Activated T-helper 1 cell treated with anti-CD3 and anti-CD28 coated beads, Interleukin-12 subunit alpha, Interleukin-12 subunit beta, Interleukin-2, Interleukin-4 antibody, amounts not matched to agents 30 ng/mL and 10 ng/mL and 1 ng/mL, durations not matched to agents 14 hours and 24 hours and 36 hours (primary cell): ENCODE results near the gene PDIA6. TPM values are rescaled to one million over a fixed set of nuclear protein-coding genes. Genes with fewer than 3 reads are reported as not detected.
"Not testable (repeated sequence)": the region's sequence is repeated elsewhere in the genome, so short reads cannot be mapped to it uniquely, and the experiment has no call there.

ENCODE experiments used
- DNase-seq: peaks from one replicate; pipeline ENCODE4 v3.0.0; 2021; ENCODE audit warnings: low spot score
- H3K27ac Mint-ChIP-seq: one replicate; pipeline ENCODE4 v1.8.0; 2021; ENCODE audit warnings: mild to moderate bottlenecking, mixed read lengths
- H3K27me3 Mint-ChIP-seq: one replicate; pipeline ENCODE4 v1.8.0; 2022; ENCODE audit warnings: mild to moderate bottlenecking, moderate library complexity, mixed read lengths; ENCODE audit not compliant: insufficient read depth
- H3K36me3 Mint-ChIP-seq: one replicate; pipeline ENCODE4 v1.8.0; 2021; ENCODE audit warnings: low read depth, mixed read lengths
- H3K4me1 Mint-ChIP-seq: one replicate; pipeline ENCODE4 v1.8.0; 2021; ENCODE audit warnings: low read depth, mixed read lengths
- H3K4me3 Mint-ChIP-seq: one replicate; pipeline ENCODE4 v1.8.0; 2021; ENCODE audit warnings: mild to moderate bottlenecking, moderate library complexity, mixed read lengths
- H3K9me3 Mint-ChIP-seq: one replicate; pipeline ENCODE4 v1.8.0; 2021; ENCODE audit warnings: mixed read lengths
- intact Hi-C: fragments of 100-400 bp; cut with micrococcal nuclease; formaldehyde crosslinking; loops from one replicate; pipeline ENCODE4 v1.15.1; 2024
- total RNA-seq: library from RNA; stranded (reverse); gene quantifications from 2 replicates; pipeline ENCODE4 v1.2.3, GENCODE V29; 2022

Gene PDIA6
- total RNA-seq, 1 donor from 2014 or later, result 173 TPM

- intact Hi-C loops, result loop anchor here (5.0 to 10.0 kb wide), 3 partner anchors 77 to 637 kb away; partner anchors contain the start of genes E2F6 and ROCK2
- Mint-ChIP-seq H3K36me3 (no peaks in the 10 kb centered on the region), H3K9me3 (no peaks in the 10 kb centered on the region), H3K27me3 (peaks cover 17% of the 10 kb centered on the region), H3K27ac (no peak overlapping the region), H3K4me3 (no peak overlapping the region), H3K4me1 (peaks cover 6% of the 10 kb centered on the region)
- DNase-seq, result no peak
These were observed 17.6 kb upstream of the PDIA6 start for GRCh38 chr2:10830203-10830602.

DNA sequence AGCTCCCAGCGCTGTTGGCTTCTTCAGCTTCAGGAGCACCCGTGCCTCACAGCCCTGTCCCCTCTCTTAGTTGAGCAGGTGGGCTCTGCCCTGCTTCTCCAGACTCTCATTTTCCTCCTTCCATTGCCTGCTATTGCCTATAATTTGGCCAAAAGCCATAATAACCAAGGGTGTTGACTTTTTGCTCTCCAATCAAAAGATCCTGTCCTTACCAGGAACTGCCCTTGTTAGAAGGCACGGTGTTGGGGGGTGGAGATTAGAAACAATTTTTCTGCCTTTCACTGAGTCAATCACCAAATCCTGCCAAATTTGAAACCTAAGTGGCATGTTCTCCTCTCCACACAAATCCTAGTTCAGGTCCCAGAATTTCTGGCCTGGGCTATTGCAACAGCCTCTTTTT, 16.7 kb upstream of the PDIA6 start:
- intact Hi-C loops, result no loop called here
- no peak for DNase-seq
- no peak overlapping the region for H3K27ac Mint-ChIP-seq
- H3K27me3 Mint-ChIP-seq, result peaks cover 17% of the 10 kb centered on the region
- peaks cover 6% of the 10 kb centered on the region for H3K4me1 Mint-ChIP-seq
- H3K4me3 Mint-ChIP-seq, result no peak overlapping the region
- no peaks in the 10 kb centered on the region for H3K9me3 Mint-ChIP-seq
- H3K36me3 Mint-ChIP-seq, result no peaks in the 10 kb centered on the region

DNA sequence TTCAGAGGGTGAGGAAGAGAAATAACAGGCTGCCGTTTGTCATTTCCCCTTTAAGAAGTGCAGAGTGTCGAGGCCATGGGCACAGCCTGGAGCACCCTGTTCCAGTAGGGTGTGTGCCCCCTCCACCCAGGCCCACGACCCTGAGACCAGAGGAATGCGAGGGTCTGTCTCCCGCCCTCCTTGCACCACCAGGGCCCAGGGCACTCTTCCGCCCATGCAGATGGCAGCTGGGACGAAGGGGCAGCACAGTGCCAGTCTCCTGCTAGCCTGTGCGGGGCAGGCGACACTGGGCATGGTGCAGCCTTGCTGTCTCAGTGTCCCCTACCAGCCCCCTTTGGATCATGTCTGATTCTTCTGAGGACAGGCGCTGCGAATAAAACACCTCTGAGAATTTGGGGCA, 15.8 kb upstream of the PDIA6 start:
- no peaks in the 10 kb centered on the region for H3K9me3 Mint-ChIP-seq
- peaks cover 6% of the 10 kb centered on the region for H3K4me1 Mint-ChIP-seq
- H3K36me3 Mint-ChIP-seq, result no peaks in the 10 kb centered on the region
- no peak overlapping the region for H3K4me3 Mint-ChIP-seq
- intact Hi-C loops, result no loop called here
- peaks cover 14% of the 10 kb centered on the region for H3K27me3 Mint-ChIP-seq
- no peak for DNase-seq
- H3K27ac Mint-ChIP-seq, result no peak overlapping the region

GRCh38 chr2:10826625-10827024, 14.0 kb upstream of the PDIA6 start:
- peaks cover 11% of the 10 kb centered on the region for H3K27me3 Mint-ChIP-seq
- H3K9me3 Mint-ChIP-seq, result no peaks in the 10 kb centered on the region
- H3K4me1 Mint-ChIP-seq, result no peaks in the 10 kb centered on the region
- intact Hi-C loops, result no loop called here
- H3K27ac Mint-ChIP-seq, result no peak overlapping the region
- H3K4me3 Mint-ChIP-seq, result no peak overlapping the region
- DNase-seq, result no peak
- H3K36me3 Mint-ChIP-seq, result no peaks in the 10 kb centered on the region

DNA sequence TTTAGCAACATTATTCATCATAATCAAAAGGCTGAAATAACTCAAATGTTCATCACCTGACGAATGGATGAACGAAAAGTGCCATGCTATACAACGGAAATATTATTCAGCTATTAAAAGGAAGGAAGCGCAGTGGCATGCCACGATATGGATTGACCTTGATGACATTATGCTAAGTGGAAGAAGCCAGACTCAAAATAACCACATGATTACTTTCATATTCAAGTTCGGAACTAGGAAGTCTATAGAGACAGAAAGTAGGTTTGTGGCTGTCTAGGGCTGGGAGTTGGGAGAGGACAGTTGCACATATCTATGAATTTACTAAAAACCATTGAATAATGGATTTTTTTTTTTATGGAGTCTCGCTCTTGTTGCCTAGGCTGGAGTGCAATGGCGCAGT, 13.4 kb upstream of the PDIA6 start:
- Mint-ChIP-seq H3K27ac (no peak overlapping the region), H3K36me3 (no peaks in the 10 kb centered on the region), H3K4me1 (no peaks in the 10 kb centered on the region), H3K4me3 (no peak overlapping the region), H3K27me3 (peaks cover 11% of the 10 kb centered on the region), H3K9me3 (no peaks in the 10 kb centered on the region)
- intact Hi-C loops, result no loop called here
- DNase-seq, result no peak

DNA sequence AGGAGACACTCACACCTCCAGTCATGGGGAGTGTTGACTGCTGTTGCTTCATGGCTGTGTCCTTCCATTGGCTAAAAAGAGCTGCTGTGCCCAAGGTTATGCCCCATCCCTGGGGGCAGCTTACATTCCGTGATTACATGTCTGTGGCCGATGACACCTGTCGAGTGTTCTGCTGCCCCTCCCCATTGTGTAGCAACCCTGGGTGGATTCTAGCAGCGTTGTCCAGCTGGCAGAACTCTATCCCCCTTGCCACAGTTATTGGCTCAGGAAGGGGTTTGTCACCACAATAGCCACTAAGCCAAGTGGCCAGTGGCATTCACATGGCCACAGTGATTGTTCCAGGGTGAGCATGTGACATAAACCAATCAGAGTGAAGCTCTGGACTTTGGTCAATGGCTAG, 11.6 kb upstream of the PDIA6 start:
- Mint-ChIP-seq H3K27ac (no peak overlapping the region), H3K36me3 (no peaks in the 10 kb centered on the region), H3K27me3 (peaks cover 20% of the 10 kb centered on the region), H3K4me3 (no peak overlapping the region), H3K9me3 (no peaks in the 10 kb centered on the region), H3K4me1 (no peaks in the 10 kb centered on the region)
- DNase-seq, result no peak
- intact Hi-C loops, result no loop called here

DNA sequence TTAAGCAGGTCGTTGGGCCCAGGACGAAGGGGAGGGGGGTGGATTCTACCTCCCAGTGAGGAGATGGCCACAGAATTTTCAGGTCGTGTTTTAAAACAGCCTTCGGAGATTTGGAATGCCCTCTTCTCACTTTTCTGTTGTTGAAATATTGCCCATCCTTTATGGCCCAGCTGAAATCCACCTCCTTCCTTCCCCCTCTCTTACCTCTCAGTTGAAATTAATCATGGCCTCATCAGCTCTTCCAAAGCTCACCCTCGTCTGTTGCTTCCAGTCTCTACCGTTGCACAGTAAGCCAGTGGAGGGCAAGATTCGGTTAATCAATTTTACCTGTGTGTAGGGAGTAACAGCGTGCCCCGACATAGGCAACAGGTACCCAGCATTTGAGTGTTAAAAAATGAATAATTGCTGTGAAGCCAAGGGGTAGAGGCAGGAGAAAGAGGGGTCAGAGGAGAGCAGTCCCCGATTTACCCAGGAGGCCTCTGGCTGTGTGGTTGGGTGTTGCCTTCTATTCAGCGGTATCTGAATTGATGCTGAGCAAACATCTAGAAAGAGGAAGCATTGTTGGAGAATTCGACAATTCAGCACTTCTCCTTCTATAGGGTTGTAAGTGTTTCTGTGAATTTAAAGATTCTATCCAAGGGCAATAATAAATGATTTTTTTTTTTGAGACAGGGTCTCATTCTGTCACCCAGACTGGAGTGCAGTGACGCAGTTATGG, 8.6 kb upstream of the PDIA6 start:
- Mint-ChIP-seq H3K27ac (no peak overlapping the region), H3K27me3 (peaks cover 24% of the 10 kb centered on the region), H3K4me1 (no peaks in the 10 kb centered on the region), H3K36me3 (no peaks in the 10 kb centered on the region), H3K9me3 (no peaks in the 10 kb centered on the region), H3K4me3 (no peak overlapping the region)
- no peak for DNase-seq
- intact Hi-C loops, result no loop called here

- intact Hi-C loops, result no loop called here
- H3K27me3 Mint-ChIP-seq, result peaks cover 28% of the 10 kb centered on the region
These were observed 8.0 kb upstream of the PDIA6 start for GRCh38 chr2:10820562-10820961.

DNA sequence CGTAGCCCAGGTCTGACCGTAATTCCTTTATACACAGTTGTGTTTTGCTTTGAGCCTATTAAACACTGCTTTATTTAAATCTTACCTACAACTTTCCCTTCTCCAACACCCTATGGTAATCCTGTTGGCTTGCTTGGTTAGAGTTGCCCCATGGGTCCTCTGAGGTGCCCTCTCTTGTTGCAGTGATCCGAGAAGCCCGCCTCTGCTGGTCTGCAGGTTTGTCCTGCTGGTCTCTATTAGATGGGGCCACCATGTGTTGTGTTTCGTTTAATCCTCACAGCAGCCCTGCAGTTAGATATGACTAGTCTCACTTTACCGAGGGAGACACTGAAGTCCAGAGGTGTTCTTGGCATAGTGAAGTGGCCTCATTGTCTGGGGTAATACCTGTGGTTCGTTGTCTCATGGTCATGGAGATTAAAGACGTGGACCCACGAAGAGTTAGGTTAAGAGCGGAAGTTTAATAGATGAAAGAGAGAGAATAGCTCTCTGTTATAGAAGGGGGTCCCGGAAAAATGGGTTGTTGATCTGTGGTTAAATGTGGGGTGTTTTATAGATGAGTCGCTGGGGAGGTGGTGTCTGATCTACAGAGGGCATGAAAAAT, 7.2 kb upstream of the PDIA6 start:
- DNase-seq, result no peak
- no peaks in the 10 kb centered on the region for H3K4me1 Mint-ChIP-seq
- intact Hi-C loops, result no loop called here

More at GRCh38 chr2:10820562-10820961, 8.0 kb upstream of the PDIA6 start:
- no peak for DNase-seq
- Mint-ChIP-seq H3K36me3 (no peaks in the 10 kb centered on the region), H3K27ac (no peak overlapping the region), H3K9me3 (no peaks in the 10 kb centered on the region), H3K4me1 (no peaks in the 10 kb centered on the region), H3K4me3 (no peak overlapping the region)

GRCh38 chr2:10818984-10819383, 6.4 kb upstream of the PDIA6 start:
- H3K27me3 Mint-ChIP-seq, result peaks cover 34% of the 10 kb centered on the region
- H3K4me3 Mint-ChIP-seq, result no peak overlapping the region
- H3K9me3 Mint-ChIP-seq, result no peaks in the 10 kb centered on the region
- H3K4me1 Mint-ChIP-seq, result no peaks in the 10 kb centered on the region
- H3K36me3 Mint-ChIP-seq, result no peaks in the 10 kb centered on the region
- H3K27ac Mint-ChIP-seq, result no peak overlapping the region
- intact Hi-C loops, result no loop called here
- DNase-seq, result no peak

More for the DNA sequence above, 7.2 kb upstream of the PDIA6 start:
- H3K9me3 Mint-ChIP-seq, result no peaks in the 10 kb centered on the region
- H3K27me3 Mint-ChIP-seq, result peaks cover 30% of the 10 kb centered on the region
- H3K4me3 Mint-ChIP-seq, result no peak overlapping the region
- H3K27ac Mint-ChIP-seq, result no peak overlapping the region
- no peaks in the 10 kb centered on the region for H3K36me3 Mint-ChIP-seq

DNA sequence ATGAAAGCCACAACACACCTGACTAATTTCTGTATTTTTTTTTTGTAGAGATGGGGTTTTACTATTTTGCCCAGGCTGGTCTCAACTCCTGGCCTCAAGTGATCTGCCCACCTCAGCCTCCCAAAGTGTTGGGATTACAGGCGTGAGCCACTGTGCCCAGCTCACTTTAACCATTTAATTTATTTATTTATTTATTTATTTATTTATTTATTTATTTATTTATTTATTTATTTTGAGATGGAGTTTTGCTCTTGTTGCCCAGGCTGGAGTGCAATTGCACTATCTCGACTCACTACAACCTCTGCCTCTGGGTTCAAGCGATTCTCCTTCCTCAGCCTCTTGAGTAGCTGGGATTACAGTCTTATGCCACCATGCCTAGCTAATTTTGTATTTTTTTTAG, 5.7 kb upstream of the PDIA6 start:
- H3K4me1 Mint-ChIP-seq, H3K27ac Mint-ChIP-seq, intact Hi-C loops, H3K9me3 Mint-ChIP-seq, H3K36me3 Mint-ChIP-seq, DNase-seq, H3K4me3 Mint-ChIP-seq: not testable (repeated sequence)
- H3K27me3 Mint-ChIP-seq, result peaks cover 36% of the 10 kb centered on the region

DNA sequence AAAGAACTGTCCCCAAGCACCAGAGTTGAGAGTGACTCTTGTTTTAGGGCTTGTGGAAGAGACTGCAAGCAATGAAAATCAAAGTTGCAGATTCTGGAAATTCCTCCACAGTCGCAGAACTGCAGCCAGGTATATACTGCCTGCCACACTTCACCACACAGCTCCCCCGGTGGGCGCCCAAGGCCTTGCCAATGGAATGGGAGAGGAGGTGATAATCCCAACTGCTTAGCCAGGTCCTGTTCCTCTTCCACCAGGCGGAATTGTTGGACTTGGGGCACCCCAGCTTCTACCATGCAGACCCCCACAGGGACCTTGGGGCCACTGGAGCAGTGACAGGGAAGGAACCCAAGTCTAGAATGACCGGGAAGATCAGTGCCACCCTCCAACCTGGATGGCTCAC, 4.8 kb upstream of the PDIA6 start:
- H3K27me3 Mint-ChIP-seq, result peaks cover 31% of the 10 kb centered on the region
- H3K36me3 Mint-ChIP-seq, result no peaks in the 10 kb centered on the region
- H3K4me1 Mint-ChIP-seq, result no peaks in the 10 kb centered on the region
- no peaks in the 10 kb centered on the region for H3K9me3 Mint-ChIP-seq
- intact Hi-C loops, result no loop called here
- no peak overlapping the region for H3K27ac Mint-ChIP-seq
- H3K4me3 Mint-ChIP-seq, result no peak overlapping the region
- no peak for DNase-seq

- peak overlapping the region; percentile 10 for H3K4me3 Mint-ChIP-seq
These were observed 2.2 kb upstream of the PDIA6 start for GRCh38 chr2:10814571-10815331.

More at GRCh38 chr2:10814571-10815331, 2.2 kb upstream of the PDIA6 start:
- H3K27me3 Mint-ChIP-seq, result peaks cover 22% of the 10 kb centered on the region
- H3K27ac Mint-ChIP-seq, result no peak overlapping the region
- intact Hi-C loops, result loop anchor here (5.0 kb wide), 7 partner anchors 318 to 1977 kb away; partner anchors contain the start of genes CPSF3, HPCAL1, ITGB1BP1 and KIDINS220
- peaks cover 18% of the 10 kb centered on the region for H3K4me1 Mint-ChIP-seq
- H3K9me3 Mint-ChIP-seq, result no peaks in the 10 kb centered on the region
- peaks cover 9% of the 10 kb centered on the region for H3K36me3 Mint-ChIP-seq
- DNase-seq, result no peak
